HL-60 (cell line): ENCODE data around the gene GRWD1.

Source experiments
- DNase-seq, 2 experiments: peaks; one replicate each; pipeline ENCODE4 v3.0.0-alpha.2; 2010 to 2020; ENCODE audit warnings: low read depth in 1 of 2, low spot score in 1 of 2
- H3K27ac ChIP-seq: fragments of 250-450 bp; sonication (Bioruptor Pico); replicated peaks from 2 replicates; pipeline ENCODE4 v1.5.1; 2020; ENCODE audit warnings: mild to moderate bottlenecking, moderate library complexity
- H3K27me3 ChIP-seq: fragments of 250-450 bp; sonication (Bioruptor Pico); 2 replicates; pipeline ENCODE4 v1.5.1; 2021; ENCODE audit warnings: mild to moderate bottlenecking, moderate library complexity; ENCODE audit not compliant: insufficient read depth, poor library complexity, severe bottlenecking
- H3K4me3 ChIP-seq: replicated peaks from 2 replicates; pipeline ENCODE4 v1.5.1; 2011; ENCODE audit warnings: mild to moderate bottlenecking, control low read depth, low read length; ENCODE audit not compliant: insufficient read depth
- GABPA ChIP-seq: IDR thresholded peaks from 2 replicates; pipeline ENCODE4 v1.6.1; 2012; ENCODE audit warnings: low read depth
- POLR2AphosphoS5 ChIP-seq: IDR thresholded peaks from 2 replicates; pipeline ENCODE4 v1.6.1; 2012; ENCODE audit warnings: low read depth
- SPI1 ChIP-seq: IDR thresholded peaks from 2 replicates; pipeline ENCODE4 v1.6.1; 2012; ENCODE audit warnings: low read depth, mild to moderate bottlenecking, borderline replicate concordance
- TF ChIP-seq, protein P1 (sequence below): IDR thresholded peaks from one replicate; pipeline ENCODE4 v1.5.1; 2011; ENCODE audit warnings: low read length, control low read depth, inconsistent platforms; ENCODE audit not compliant: insufficient read depth
- TF ChIP-seq, protein P2 (sequence below): IDR thresholded peaks from 2 replicates; pipeline ENCODE4 v1.6.1; 2012; ENCODE audit warnings: low read depth; ENCODE audit not compliant: insufficient replicate concordance

GRWD1 gene

DNA sequence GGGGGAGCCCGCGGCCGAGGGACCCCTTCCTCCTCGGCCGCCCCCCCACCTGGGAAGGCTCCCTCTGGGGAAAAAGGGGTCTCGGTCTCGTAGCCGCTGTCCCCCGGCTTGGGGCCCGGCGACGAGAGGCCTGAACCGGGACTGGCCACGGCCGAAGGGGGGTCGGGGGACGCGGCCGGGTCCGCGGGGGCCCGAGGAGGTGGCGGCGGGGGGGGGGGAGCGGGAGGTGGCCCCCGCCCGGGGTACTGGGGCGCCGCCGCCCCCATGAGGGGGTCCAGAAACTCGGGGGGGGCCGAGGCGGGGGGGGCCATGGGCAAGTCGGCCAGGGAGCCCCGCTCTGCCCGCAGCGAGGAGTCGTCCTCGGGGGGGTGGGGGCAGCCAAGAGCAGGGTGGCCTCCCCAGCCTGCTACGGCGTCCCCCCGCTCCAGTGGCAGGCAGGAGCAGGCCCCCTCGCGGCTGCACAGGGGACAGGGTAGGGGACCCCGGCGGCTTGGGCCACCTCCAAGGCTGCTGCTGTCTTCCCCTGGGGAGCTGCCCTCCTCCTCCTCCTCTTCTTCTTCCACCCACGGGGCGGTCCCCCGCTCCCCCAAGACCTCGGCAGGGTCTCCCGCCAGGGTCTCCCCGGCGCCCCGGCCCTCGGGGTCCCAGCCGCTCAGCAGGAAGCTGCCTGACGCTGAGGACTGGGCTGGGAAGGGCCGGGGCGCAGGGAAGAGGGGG, 53.0 kb downstream of the GRWD1 start:
- TF ChIP-seq SPI1 (no peak), GABPA (no peak), POLR2AphosphoS5 (no peak)
- TF ChIP-seq, protein P1, sequence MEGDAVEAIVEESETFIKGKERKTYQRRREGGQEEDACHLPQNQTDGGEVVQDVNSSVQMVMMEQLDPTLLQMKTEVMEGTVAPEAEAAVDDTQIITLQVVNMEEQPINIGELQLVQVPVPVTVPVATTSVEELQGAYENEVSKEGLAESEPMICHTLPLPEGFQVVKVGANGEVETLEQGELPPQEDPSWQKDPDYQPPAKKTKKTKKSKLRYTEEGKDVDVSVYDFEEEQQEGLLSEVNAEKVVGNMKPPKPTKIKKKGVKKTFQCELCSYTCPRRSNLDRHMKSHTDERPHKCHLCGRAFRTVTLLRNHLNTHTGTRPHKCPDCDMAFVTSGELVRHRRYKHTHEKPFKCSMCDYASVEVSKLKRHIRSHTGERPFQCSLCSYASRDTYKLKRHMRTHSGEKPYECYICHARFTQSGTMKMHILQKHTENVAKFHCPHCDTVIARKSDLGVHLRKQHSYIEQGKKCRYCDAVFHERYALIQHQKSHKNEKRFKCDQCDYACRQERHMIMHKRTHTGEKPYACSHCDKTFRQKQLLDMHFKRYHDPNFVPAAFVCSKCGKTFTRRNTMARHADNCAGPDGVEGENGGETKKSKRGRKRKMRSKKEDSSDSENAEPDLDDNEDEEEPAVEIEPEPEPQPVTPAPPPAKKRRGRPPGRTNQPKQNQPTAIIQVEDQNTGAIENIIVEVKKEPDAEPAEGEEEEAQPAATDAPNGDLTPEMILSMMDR: no peak
- TF ChIP-seq, protein P2, sequence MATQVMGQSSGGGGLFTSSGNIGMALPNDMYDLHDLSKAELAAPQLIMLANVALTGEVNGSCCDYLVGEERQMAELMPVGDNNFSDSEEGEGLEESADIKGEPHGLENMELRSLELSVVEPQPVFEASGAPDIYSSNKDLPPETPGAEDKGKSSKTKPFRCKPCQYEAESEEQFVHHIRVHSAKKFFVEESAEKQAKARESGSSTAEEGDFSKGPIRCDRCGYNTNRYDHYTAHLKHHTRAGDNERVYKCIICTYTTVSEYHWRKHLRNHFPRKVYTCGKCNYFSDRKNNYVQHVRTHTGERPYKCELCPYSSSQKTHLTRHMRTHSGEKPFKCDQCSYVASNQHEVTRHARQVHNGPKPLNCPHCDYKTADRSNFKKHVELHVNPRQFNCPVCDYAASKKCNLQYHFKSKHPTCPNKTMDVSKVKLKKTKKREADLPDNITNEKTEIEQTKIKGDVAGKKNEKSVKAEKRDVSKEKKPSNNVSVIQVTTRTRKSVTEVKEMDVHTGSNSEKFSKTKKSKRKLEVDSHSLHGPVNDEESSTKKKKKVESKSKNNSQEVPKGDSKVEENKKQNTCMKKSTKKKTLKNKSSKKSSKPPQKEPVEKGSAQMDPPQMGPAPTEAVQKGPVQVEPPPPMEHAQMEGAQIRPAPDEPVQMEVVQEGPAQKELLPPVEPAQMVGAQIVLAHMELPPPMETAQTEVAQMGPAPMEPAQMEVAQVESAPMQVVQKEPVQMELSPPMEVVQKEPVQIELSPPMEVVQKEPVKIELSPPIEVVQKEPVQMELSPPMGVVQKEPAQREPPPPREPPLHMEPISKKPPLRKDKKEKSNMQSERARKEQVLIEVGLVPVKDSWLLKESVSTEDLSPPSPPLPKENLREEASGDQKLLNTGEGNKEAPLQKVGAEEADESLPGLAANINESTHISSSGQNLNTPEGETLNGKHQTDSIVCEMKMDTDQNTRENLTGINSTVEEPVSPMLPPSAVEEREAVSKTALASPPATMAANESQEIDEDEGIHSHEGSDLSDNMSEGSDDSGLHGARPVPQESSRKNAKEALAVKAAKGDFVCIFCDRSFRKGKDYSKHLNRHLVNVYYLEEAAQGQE: no peak
- H3K27me3 ChIP-seq: peaks cover 39% of the 10 kb centered on the region
- DNase-seq: no peak
- H3K27ac ChIP-seq: no peak overlapping the region
- no peak overlapping the region for H3K4me3 ChIP-seq

DNA sequence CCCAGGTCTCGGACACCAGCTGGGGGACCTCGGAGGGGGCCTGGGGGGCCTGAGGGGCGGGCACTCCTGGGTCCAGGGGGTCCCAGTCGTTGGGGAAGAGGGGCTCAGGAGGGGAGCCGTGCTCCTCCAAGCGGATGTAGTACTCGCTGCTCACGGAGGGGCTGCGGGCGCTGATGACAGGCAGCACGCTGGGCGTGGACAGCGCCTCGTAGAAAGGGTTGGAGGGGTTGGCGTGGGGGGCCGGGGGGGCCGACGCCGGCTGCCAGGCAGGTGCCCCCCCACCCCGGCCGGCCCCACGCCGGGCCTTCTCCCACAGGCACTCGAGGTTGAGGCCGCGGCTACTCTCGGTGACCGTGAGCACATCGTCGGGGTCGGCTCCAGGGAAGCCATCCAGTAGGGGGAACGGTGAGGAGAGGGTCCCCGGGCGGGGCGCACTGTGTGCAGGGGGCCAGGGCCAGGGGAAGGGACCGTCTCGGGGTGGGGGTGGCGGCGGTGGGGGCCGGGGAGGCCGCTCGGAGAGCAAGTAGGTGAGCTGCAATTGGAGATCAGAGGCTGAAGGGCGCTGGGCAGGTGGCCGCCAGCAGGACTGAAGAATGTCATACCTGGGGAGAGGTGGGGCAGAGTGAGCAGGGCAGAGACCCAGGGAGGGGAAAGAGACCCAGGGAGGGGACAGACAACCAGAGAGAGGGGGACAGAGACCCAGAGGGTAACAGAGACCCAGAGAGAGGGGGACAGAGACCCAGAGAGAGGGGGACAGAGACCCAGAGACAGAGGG, 53.7 kb downstream of the GRWD1 start:
- Histone ChIP-seq H3K27me3 (peaks cover 33% of the 10 kb centered on the region), H3K4me3 (no peak overlapping the region), H3K27ac (no peak overlapping the region)
- no peak for TF ChIP-seq SPI1
- TF ChIP-seq, protein P2: no peak
- TF ChIP-seq, protein P1: no peak
- TF ChIP-seq GABPA: no peak
- no peak for TF ChIP-seq POLR2AphosphoS5
- no peak for DNase-seq

DNA sequence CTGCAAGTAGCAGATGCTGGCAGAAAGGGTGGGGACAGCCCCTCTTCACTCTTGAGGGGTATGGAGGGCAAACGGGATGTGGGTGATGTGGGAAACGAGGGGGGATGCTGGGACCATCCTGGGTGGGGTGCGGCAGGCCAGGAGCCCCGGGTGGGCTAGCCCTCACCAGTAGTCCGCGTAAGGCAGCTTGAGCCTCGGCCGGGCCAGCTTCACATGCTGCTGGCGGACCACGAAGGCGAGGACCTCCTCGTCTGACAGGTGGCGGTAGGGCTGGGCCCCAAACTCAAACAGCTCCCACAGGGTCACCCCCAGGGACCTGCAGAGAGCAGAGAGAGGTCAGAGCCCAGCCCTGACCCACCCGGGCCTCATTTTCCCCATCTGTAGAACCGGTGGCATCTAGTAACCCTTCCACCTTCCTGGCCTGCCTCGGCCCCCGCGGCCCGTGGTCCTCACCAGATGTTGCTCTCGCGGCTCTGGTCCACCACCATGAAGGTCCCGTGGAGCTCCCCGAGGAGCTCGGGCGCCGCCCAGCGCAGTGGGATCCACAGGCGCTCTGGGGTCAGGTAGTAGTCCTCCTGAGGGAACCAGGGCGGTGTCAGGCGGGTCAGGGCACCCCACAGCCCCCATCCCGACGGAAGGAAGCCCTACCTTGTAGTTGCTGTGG, 55.2 kb downstream of the GRWD1 start:
- DNase-seq: no peak
- no peak overlapping the region for H3K27ac ChIP-seq
- TF ChIP-seq, protein P2: no peak
- peaks cover 22% of the 10 kb centered on the region for H3K27me3 ChIP-seq
- H3K4me3 ChIP-seq: 0 out of 2 replicates have a peak overlapping the region, but pooled peaks have one; percentile 9
